Tibial artery (tissue), 4 donors: ENCODE measurements around the gene CCDC18.

ENCODE experiments used
- DNase-seq, 2 donors: peaks; one replicate each; pipeline ENCODE4 v3.0.0-alpha.2; 2019
- H3K27ac ChIP-seq, 2 donors: fragments of 200-600 bp; sonication (generic) in 1 of 2; 1 replicate in 1 of 2; 2 replicates in 1 of 2; pipeline ENCODE4 v1.5.1; 2018 to 2019; ENCODE audit warnings: mild to moderate bottlenecking in 1 of 2
- H3K27me3 ChIP-seq, 2 donors: fragments of 200-600 bp; sonication (generic) in 1 of 2; one replicate each; pipeline versions ENCODE4 v1.5.1 to v1.6.0; 2016 to 2019
- H3K36me3 ChIP-seq, 3 donors: fragments of 200-600 bp; sonication (generic) in 2 of 3; one replicate each; pipeline ENCODE4 v1.5.1; 2016 to 2019; ENCODE audit warnings: mild to moderate bottlenecking in 2 of 3
- H3K4me1 ChIP-seq, 4 donors: fragments of 200-600 bp; sonication (generic) in 2 of 4; 1 replicate in 3 of 4; 2 replicates in 1 of 4; pipeline ENCODE4 v1.5.1; 2016 to 2019
- H3K4me3 ChIP-seq, 2 donors: fragments of 200-600 bp; sonication (generic) in 1 of 2; 1 replicate in 1 of 2; 2 replicates in 1 of 2; pipeline ENCODE4 v1.5.1; 2018 to 2019; ENCODE audit warnings: mild to moderate bottlenecking in 2 of 2
- H3K9me3 ChIP-seq, 3 donors: fragments of 200-600 bp; sonication (generic) in 1 of 3; one replicate each; pipeline ENCODE4 v1.5.1; 2016 to 2019
- intact Hi-C: fragments of 100-400 bp; cut with DNase I; formaldehyde crosslinking; loops from one replicate; pipeline ENCODE4 v1.15.0; 2023; ENCODE audit warnings: low total_unique reads
- TF ChIP-seq, protein P1 (sequence below), 2 experiments: fragments of 200-600 bp in 1 of 2; fragments of 450-650 bp in 1 of 2; IDR thresholded peaks; one replicate each; pipeline ENCODE4 v1.5.1; 2017 to 2019; ENCODE audit warnings: antibody characterized with exemption in 2 of 2, mild to moderate bottlenecking in 1 of 2, moderate library complexity in 1 of 2

CCDC18 gene

DNA sequence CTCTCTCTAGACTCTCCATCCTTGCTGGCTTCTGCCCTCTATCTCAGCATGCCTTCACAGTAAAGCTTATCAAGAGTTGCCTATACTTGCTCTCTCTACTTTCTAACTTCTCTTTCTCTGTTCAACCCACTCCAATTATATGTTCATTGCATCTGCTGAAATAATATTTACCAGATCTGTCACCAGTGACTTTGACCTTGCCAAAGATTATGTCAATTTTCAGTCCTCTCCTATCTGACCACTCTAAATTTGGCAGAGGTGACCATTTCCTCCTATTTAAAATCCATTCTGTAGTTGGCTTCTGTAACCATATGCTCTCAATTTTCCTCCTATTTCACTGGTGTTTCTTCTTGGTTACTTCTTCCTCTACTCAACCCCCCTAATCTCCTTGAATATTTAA is 126.4 kb downstream of the CCDC18 start:
- Histone ChIP-seq H3K9me3 (no peaks in the 10 kb centered on the region), H3K4me3 (no peak overlapping the region), H3K4me1 (no peaks in the 10 kb centered on the region), H3K27me3 (no peaks in the 10 kb centered on the region), H3K27ac (no peak overlapping the region), H3K36me3 (peaks cover 0 to 7% (median 0%) of the 10 kb centered on the region in 3 donors)
- DNase-seq: no peak
- TF ChIP-seq, protein P1, sequence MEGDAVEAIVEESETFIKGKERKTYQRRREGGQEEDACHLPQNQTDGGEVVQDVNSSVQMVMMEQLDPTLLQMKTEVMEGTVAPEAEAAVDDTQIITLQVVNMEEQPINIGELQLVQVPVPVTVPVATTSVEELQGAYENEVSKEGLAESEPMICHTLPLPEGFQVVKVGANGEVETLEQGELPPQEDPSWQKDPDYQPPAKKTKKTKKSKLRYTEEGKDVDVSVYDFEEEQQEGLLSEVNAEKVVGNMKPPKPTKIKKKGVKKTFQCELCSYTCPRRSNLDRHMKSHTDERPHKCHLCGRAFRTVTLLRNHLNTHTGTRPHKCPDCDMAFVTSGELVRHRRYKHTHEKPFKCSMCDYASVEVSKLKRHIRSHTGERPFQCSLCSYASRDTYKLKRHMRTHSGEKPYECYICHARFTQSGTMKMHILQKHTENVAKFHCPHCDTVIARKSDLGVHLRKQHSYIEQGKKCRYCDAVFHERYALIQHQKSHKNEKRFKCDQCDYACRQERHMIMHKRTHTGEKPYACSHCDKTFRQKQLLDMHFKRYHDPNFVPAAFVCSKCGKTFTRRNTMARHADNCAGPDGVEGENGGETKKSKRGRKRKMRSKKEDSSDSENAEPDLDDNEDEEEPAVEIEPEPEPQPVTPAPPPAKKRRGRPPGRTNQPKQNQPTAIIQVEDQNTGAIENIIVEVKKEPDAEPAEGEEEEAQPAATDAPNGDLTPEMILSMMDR (IDR thresholded peaks at IDR 0.05): no peak
- intact Hi-C loops: no loop called here

GRCh38 chr1:93313026-93313425 is 132.5 kb downstream of the CCDC18 start:
- Histone ChIP-seq H3K27me3 (no peaks in the 10 kb centered on the region), H3K36me3 (peaks cover 0 to 7% (median 0%) of the 10 kb centered on the region in 3 donors), H3K4me3 (no peak overlapping the region), H3K9me3 (no peaks in the 10 kb centered on the region), H3K4me1 (peaks cover 0 to 6% (median 0%) of the 10 kb centered on the region in 4 donors), H3K27ac (no peak overlapping the region)
- no peak for DNase-seq
- TF ChIP-seq, protein P1 (IDR thresholded peaks at IDR 0.05): no peak
- intact Hi-C loops: no loop called here

- intact Hi-C loops: no loop called here
- Histone ChIP-seq H3K4me1 (peaks cover 0 to 6% (median 0%) of the 10 kb centered on the region in 4 donors), H3K4me3 (no peak overlapping the region), H3K36me3 (no peaks in the 10 kb centered on the region), H3K9me3 (no peaks in the 10 kb centered on the region), H3K27me3 (no peaks in the 10 kb centered on the region), H3K27ac (no peak overlapping the region)
- peak; percentile 59 to 67 for DNase-seq
- TF ChIP-seq, protein P1 (IDR thresholded peaks at IDR 0.05): no peak
Observed at GRCh38 chr1:93317207-93317606, 136.7 kb downstream of the CCDC18 start.

DNA sequence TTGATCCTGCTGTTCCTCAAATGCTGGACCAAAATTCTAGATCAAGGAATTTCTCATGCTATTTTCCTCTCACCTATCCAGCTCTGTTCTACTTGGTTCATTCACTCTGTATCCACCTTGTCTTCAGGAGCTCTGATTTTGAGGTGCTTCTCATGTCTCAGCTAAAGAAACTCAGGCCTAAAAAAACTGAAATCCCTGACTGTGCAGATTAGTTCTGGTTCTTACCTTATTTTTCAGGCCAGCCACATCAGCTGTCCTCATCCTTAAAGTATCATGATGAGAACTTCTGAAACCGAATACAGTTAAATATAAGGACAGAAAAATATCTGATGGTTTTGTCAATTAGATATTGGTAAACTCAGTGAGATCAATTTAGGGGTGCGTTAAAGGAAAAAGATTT is 137.4 kb downstream of the CCDC18 start:
- intact Hi-C loops: no loop called here
- no peaks in the 10 kb centered on the region for H3K27me3 ChIP-seq
- no peaks in the 10 kb centered on the region for H3K36me3 ChIP-seq
- TF ChIP-seq, protein P1 (IDR thresholded peaks at IDR 0.05): no peak
- H3K27ac ChIP-seq: no peak overlapping the region
- no peak for DNase-seq
- no peaks in the 10 kb centered on the region for H3K9me3 ChIP-seq
- peaks cover 0 to 6% (median 0%) of the 10 kb centered on the region in 4 donors for H3K4me1 ChIP-seq
- no peak overlapping the region for H3K4me3 ChIP-seq

DNA sequence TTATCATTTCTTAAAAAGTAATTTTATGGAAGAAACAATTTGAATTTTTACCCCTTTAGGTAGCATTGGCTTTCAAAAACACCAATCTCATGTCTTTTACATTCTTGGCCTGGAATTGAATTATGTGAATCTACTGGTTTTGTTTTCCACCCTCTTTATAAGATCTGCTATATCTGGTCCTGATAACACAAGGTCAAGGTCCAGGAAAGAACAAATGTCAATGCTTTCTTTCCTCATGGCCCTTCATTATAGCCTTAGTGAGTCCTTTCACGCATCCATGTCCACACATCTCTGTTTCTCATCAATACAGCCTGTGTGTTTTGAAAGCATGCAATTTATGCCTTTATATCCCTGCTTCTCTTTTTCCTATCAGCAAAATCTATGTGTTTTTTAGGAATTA is 141.2 kb downstream of the CCDC18 start:
- no peak for DNase-seq
- no peak overlapping the region for H3K4me3 ChIP-seq
- H3K27me3 ChIP-seq: no peaks in the 10 kb centered on the region
- no peak overlapping the region for H3K27ac ChIP-seq
- no peaks in the 10 kb centered on the region for H3K4me1 ChIP-seq
- intact Hi-C loops: no loop called here
- H3K9me3 ChIP-seq: no peaks in the 10 kb centered on the region
- TF ChIP-seq, protein P1 (IDR thresholded peaks at IDR 0.05): no peak
- H3K36me3 ChIP-seq: no peaks in the 10 kb centered on the region

GRCh38 chr1:93322349-93322748 is 141.8 kb downstream of the CCDC18 start:
- no peak for DNase-seq
- no peaks in the 10 kb centered on the region for H3K27me3 ChIP-seq
- no peaks in the 10 kb centered on the region for H3K4me1 ChIP-seq
- TF ChIP-seq, protein P1 (IDR thresholded peaks at IDR 0.05): no peak
- H3K27ac ChIP-seq: no peak overlapping the region
- H3K9me3 ChIP-seq: no peaks in the 10 kb centered on the region
- H3K4me3 ChIP-seq: no peak overlapping the region
- intact Hi-C loops: no loop called here
- H3K36me3 ChIP-seq: no peaks in the 10 kb centered on the region
